Keratinocyte (primary cell): ENCODE data around the gene CMTM7. TPM values are rescaled to one million over a fixed set of nuclear protein-coding genes. Genes with fewer than 3 reads are reported as not detected.

Source experiments
- DNase-seq: peaks from one replicate; pipeline ENCODE4 v3.0.0-alpha.2; 2011; ENCODE audit warnings: low read depth, missing footprints, low spot score
- FAIRE-seq: peaks from 2 replicates; lab custom pipeline; 2011; peaks lifted over from hg19 to GRCh38; lab: Jason Lieb, UNC
- H2AFZ ChIP-seq: 2 replicates; pipeline ENCODE4 v1.6.0; 2012; ENCODE audit warnings: low read length, control low read depth, inconsistent platforms; ENCODE audit not compliant: control insufficient read depth
- H3K27ac ChIP-seq: 2 replicates; pipeline ENCODE4 v1.5.1; 2011; ENCODE audit warnings: low read length; ENCODE audit not compliant: control insufficient read depth, insufficient read depth
- H3K27me3 ChIP-seq: 3 replicates; pipeline ENCODE4 v1.6.0; 2011; ENCODE audit warnings: low read length; ENCODE audit not compliant: control insufficient read depth, insufficient read depth; ENCODE audit errors: extremely low read depth
- H3K36me3 ChIP-seq, 2 experiments: 2 replicates in 1 of 2; 3 replicates in 1 of 2; pipeline ENCODE4 v1.5.1; 2011; ENCODE audit warnings: low read length in 2 of 2, mild to moderate bottlenecking in 1 of 2; ENCODE audit not compliant: control insufficient read depth in 2 of 2, insufficient read depth in 2 of 2; ENCODE audit errors: extremely low read depth in 1 of 2
- H3K4me1 ChIP-seq: 3 replicates; pipeline ENCODE4 v1.5.1; 2011; ENCODE audit warnings: low read length; ENCODE audit not compliant: control insufficient read depth, insufficient read depth; ENCODE audit errors: extremely low read depth
- H3K4me2 ChIP-seq: 3 replicates; pipeline ENCODE4 v1.6.0; 2011; ENCODE audit warnings: low read depth, low read length; ENCODE audit not compliant: control insufficient read depth, insufficient read depth; ENCODE audit errors: extremely low read depth
- H3K4me3 ChIP-seq, 3 experiments: fragments of 200-600 bp in 1 of 3; sonication (generic) in 1 of 3; 2 replicates in 2 of 3; 3 replicates in 1 of 3; pipeline ENCODE4 v1.5.1; 2011 to 2016; ENCODE audit warnings: low read length in 3 of 3, mild to moderate bottlenecking in 3 of 3, control low read depth in 2 of 3, inconsistent platforms in 1 of 3, low read depth in 1 of 3, mixed read lengths in 1 of 3, mixed run types in 1 of 3, moderate library complexity in 1 of 3; ENCODE audit not compliant: control insufficient read depth in 2 of 3, insufficient read depth in 2 of 3; ENCODE audit errors: extremely low read depth in 1 of 3
- H3K79me2 ChIP-seq: 2 replicates; pipeline ENCODE4 v1.6.0; 2012; ENCODE audit warnings: low read length; ENCODE audit not compliant: control insufficient read depth, insufficient read depth
- H3K9ac ChIP-seq: 3 replicates; pipeline ENCODE4 v1.6.0; 2011; ENCODE audit warnings: low read length; ENCODE audit not compliant: control insufficient read depth, insufficient read depth; ENCODE audit errors: extremely low read depth
- H3K9me1 ChIP-seq: 3 replicates; pipeline ENCODE4 v1.6.0; 2011; ENCODE audit warnings: low read length; ENCODE audit not compliant: control insufficient read depth, insufficient read depth; ENCODE audit errors: extremely low read depth
- H3K9me3 ChIP-seq: 2 replicates; pipeline ENCODE4 v1.5.1; 2012; ENCODE audit warnings: low read depth, low read length; ENCODE audit not compliant: control insufficient read depth
- H4K20me1 ChIP-seq: 3 replicates; pipeline ENCODE4 v1.6.0; 2011; ENCODE audit warnings: low read length; ENCODE audit not compliant: control insufficient read depth, insufficient read depth; ENCODE audit errors: extremely low read depth
- CTCF ChIP-seq, 3 experiments: IDR thresholded peaks in 1 of 3; conservative IDR thresholded peaks in 1 of 3; optimal IDR thresholded peaks in 1 of 3; 2 replicates in 2 of 3; 3 replicates in 1 of 3; pipeline versions ENCODE3 to v1.5.1; 2011; ENCODE audit warnings: low read length in 3 of 3, mild to moderate bottlenecking in 3 of 3, moderate library complexity in 2 of 3, control low read depth in 1 of 3, inconsistent platforms in 1 of 3; ENCODE audit not compliant: insufficient read depth in 2 of 3; ENCODE audit errors: extremely low read depth in 1 of 3
- EZH2 ChIP-seq: IDR thresholded peaks from one replicate; pipeline ENCODE4 v1.6.1; 2012; ENCODE audit warnings: inconsistent platforms, mild to moderate bottlenecking, low read length, moderate library complexity
- dilution Hi-C: fragments of 300-500 bp; cut with MboI; formaldehyde crosslinking; loops from one replicate; pipeline ENCODE4 v1.7.0; 2020; ENCODE audit warnings: low sequenced_read_pairs; ENCODE audit not compliant: extremely low pct_ligation_motif_present
- polyA plus RNA-seq, 5 experiments: library from polyadenylated mRNA; depleted of rRNA in 3 of 5; stranded (reverse) in 3 of 5; stranded (forward) in 1 of 5; unstranded in 1 of 5; fragments of >200 nt; gene quantifications; 1 replicate in 1 of 5; 2 replicates in 3 of 5; 3 replicates in 1 of 5; pipeline versions ENCODE4 v1.2.1 to v1.2.3, GENCODE V29; 2011 to 2012; ENCODE audit warnings: missing spikeins in 2 of 5, low read depth in 1 of 5, low replicate concordance in 1 of 5

Gene CMTM7
- polyA plus RNA-seq, 1 donor (not counting 4 experiments of a cell fraction or from before 2014, with no cell fraction given) = 47.2 TPM

- Histone ChIP-seq H3K27me3 (no peaks in the 10 kb centered on the region), H3K4me2 (no peak overlapping the region), H3K79me2 (peaks cover 65% of the 10 kb centered on the region), H3K4me3 (no peak overlapping the region), H3K36me3 (peaks cover 0 to 6% of the 10 kb centered on the region in 2 experiments), H3K27ac (no peak overlapping the region), H4K20me1 (no peaks in the 10 kb centered on the region), H2AFZ (no peak overlapping the region), H3K9ac (no peak overlapping the region), H3K4me1 (peaks cover 11% of the 10 kb centered on the region), H3K9me3 (no peaks in the 10 kb centered on the region), H3K9me1 (peaks cover 3% of the 10 kb centered on the region)
- FAIRE-seq (no peak), DNase-seq (no peak)
- dilution Hi-C loops = no loop called here
- TF ChIP-seq CTCF (optimal IDR thresholded peaks at IDR 0.05 in 1 of 3, IDR thresholded peaks at IDR 0.05 in 1 of 3, conservative IDR thresholded peaks at IDR 0.05 in 1 of 3; ENCODE audit: extremely low read depth in 1 of 3, insufficient read depth in 2 of 3, low read length in 3 of 3) (no peak), EZH2 (no peak)
Observed at GRCh38 chr3:32432045-32432710, 40.5 kb downstream of the CMTM7 start.

- Histone ChIP-seq H3K27ac (no peak overlapping the region), H3K9me1 (peaks cover 3% of the 10 kb centered on the region), H3K79me2 (peaks cover 57% of the 10 kb centered on the region), H2AFZ (no peak overlapping the region), H3K36me3 (peaks cover 0 to 6% of the 10 kb centered on the region in 2 experiments), H3K4me1 (peaks cover 13% of the 10 kb centered on the region), H3K9ac (no peak overlapping the region), H3K4me2 (no peak overlapping the region), H4K20me1 (no peaks in the 10 kb centered on the region), H3K27me3 (no peaks in the 10 kb centered on the region), H3K9me3 (no peaks in the 10 kb centered on the region), H3K4me3 (no peak overlapping the region)
- no peak for DNase-seq
- dilution Hi-C loops = no loop called here
- TF ChIP-seq CTCF (optimal IDR thresholded peaks at IDR 0.05 in 1 of 3, IDR thresholded peaks at IDR 0.05 in 1 of 3, conservative IDR thresholded peaks at IDR 0.05 in 1 of 3; ENCODE audit: extremely low read depth in 1 of 3, insufficient read depth in 2 of 3, low read length in 3 of 3) = no peak
- no peak for TF ChIP-seq EZH2
- no peak for FAIRE-seq
Observed at GRCh38 chr3:32432711-32433530, 41.3 kb downstream of the CMTM7 start.
